Measurements from ENCODE around the gene DIABLO.
"Not testable (repeated sequence)": the region's sequence is repeated elsewhere in the genome, so short reads cannot be mapped to it uniquely, and the experiment has no call there.

DIABLO gene

GRCh38 chr12:122225683-122226365 lies at the start of gene DIABLO:
DIABLO (minus strand) TSS chr12:122226052; CDS start chr12:122226014, 38 bp downstream.
- DNase-seq = peak; percentile 100

DNA sequence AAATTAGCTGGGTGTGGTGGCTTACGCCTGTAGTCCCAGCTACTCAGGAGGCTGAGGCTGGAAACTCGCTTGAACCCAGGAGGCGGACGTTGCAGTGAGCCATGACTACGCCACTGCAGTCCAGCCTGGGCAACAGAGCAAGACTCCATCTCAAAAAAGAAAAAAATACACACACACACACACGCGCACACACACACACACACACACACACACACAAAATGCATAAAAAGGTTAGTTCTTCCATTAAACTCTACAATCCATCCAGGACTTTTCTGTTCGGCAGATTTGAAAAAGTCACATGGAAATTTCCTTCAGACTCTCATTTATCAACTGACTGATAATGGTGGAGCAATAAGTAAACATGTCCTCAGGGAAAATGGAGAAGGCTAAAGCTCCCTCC lies 49.6 kb upstream of the DIABLO start:
- DNase-seq = no peak

GRCh38 chr12:122266230-122266901 lies 40.5 kb upstream of the DIABLO start, which contains the start of gene VPS33A:
VPS33A (minus strand) TSS chr12:122266494; CDS start chr12:122266408, 86 bp downstream.
- peak; percentile 94 for DNase-seq

GRCh38 chr12:122265886-122266229 lies 40.0 kb upstream of the DIABLO start:
- DNase-seq = no peak

- DNase-seq = no peak
Observed at GRCh38 chr12:122265476-122265875, 39.6 kb upstream of the DIABLO start.

- DNase-seq = not testable (repeated sequence)
Observed at GRCh38 chr12:122260735-122261134, 34.9 kb upstream of the DIABLO start.

DNA sequence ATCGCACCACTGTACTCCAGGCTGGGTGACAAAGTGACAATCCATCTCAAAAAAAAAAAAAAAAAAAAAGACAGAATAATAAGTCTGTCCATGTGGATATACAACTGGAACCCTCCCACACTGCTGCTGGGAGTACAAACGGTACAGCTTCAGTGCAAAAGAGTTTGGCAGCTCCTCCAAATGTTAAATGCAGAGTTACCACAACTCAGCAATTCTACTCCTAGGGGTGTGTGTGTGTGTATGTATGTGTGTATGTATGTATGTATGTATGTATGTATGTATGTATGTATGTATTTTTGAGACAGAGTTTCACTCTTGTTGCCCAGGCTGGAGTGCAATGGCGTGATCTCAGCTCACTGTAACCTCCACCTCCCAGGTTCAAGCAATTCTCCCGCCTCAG lies 33.1 kb upstream of the DIABLO start:
- DNase-seq = not testable (repeated sequence)

GRCh38 chr12:122258462-122258861 lies 32.6 kb upstream of the DIABLO start:
- not testable (repeated sequence) for DNase-seq

- DNase-seq = no peak
Observed at GRCh38 chr12:122250536-122250935, 24.7 kb upstream of the DIABLO start.

GRCh38 chr12:122250047-122250446 lies 24.2 kb upstream of the DIABLO start:
- no peak for DNase-seq

DNA sequence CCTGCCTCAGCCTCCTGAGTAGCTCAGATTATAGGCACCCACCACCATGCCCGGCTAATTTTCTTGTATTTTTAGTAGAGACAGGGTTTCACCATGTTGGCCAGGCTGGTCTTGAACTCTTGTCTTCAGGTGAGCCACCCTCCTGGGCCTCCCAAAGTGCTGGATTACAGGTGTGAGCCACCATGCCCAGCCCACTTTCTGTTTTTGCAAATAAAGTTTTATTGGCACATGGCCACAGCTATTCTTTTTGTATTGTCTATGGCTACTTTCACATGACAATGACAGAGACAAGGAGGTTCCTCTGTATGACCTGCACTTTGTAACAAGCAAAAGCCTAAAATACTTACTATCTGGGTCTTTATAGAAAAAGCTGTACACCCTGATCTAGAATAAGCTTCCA lies 19.7 kb upstream of the DIABLO start:
- DNase-seq = no peak

- DNase-seq = no peak
Observed at GRCh38 chr12:122244565-122245371, 18.9 kb upstream of the DIABLO start.

- no peak for DNase-seq
Observed at GRCh38 chr12:122243965-122244364, 18.1 kb upstream of the DIABLO start.

DNA sequence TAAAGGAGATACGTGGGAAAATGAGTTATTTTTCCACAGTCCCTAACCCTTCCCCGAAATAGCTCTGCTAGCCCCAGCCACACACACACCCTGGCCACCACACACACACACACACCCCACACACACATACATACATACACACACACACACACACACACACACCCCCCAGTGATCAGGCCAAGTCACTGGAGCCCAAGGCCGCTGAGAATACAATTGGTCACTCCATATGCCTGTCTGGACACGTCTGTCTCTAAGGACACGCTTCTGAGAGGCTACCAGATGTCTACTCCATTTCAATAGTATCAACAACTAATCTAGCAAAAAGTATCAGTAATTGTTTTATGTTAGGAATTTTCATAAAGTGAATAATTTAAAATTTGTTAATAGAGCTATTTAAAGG lies 13.0 kb upstream of the DIABLO start:
- no peak for DNase-seq

DNA sequence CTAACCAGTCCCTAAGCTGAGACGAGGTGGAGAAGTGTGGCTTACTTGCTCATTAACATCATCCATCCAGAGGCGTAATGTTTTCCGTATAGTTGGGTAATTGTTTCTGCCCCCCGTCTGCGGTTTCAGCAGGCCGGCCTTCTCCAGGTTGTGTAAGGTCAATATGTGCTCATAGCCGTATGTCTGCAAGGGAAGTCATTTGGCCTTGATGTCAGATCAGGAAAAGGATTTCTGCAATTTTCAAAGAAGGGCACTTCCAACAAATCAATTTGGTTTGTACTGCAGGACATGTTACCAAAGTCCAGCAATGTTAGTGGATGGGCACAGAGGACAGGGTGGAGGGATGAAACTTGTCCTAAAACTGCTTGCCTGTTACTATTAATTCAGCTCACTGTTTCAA lies 9.9 kb upstream of the DIABLO start:
- no peak for DNase-seq

DNA sequence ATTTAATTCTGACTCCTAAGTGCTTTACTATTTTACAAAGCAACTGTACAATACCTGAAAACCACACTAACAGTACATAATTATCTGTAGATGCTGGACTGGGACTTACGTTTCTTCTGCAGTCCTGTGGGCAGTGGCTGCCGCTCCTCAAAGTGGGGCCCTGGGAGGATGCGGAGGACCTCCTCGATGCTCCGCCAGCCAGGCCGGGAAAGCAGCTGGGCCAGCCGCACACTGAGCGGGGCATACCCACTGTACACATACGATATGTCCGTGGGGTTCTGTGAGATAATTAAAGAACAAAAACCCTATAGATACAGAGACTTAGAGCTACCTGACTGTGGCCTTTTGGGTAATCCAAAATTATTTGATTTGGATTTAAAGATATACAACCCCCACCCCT lies 6.8 kb upstream of the DIABLO start:
- no peak for DNase-seq

GRCh38 chr12:122230798-122231197 lies 4.9 kb upstream of the DIABLO start:
- no peak for DNase-seq

- no peak for DNase-seq
Observed at GRCh38 chr12:122228092-122228491, 2.2 kb upstream of the DIABLO start.

DNA sequence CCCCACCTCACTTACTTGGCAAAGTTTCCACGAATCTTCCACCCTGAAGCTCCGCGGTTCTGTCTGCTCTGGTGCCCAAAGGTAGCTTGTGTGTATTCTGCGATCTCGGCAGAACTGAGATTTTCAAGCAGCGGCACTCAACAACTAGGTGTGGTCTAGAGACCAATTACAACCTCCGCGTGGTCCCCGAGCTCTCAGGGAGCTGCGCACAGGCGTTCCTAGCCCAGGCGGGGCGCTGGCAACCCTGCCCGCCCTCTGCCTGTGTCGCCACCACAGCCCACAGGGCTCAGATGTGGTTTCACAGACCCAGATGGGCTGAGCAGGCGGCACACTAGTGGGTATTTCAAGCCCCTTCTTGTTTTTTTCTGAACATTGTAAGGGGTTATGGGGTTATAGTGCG lies 1.5 kb upstream of the DIABLO start:
- peak; percentile 66 for DNase-seq

GRCh38 chr12:122226366-122227125 lies 694 bp upstream of the DIABLO start:
- DNase-seq = no peak

DNA sequence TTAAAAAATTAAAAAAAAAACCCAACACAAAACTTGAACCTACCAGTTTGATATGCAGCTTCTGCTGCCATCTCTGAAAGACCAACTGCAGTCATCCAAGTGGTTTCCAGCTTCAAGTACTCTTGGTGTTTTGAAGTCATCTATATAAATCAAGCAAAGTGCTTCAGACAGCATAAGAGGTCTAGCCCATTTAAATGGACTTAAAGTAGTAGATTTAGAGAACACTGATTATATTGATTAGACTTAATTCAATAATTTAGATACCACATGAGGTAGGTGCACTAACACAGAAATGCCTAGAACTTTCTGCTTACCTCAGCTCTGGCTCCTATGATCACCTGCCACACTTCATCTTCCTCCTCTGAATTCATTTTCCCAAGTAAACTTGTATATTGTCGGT lies 9.4 kb downstream of the DIABLO start:
- no peak for DNase-seq

- no peak for DNase-seq
Observed at GRCh38 chr12:122215771-122216170, 10.1 kb downstream of the DIABLO start.

All from CD4-positive, alpha-beta T cell treated with Interleukin-15 for 1 hour (primary cell).